K562 (cell line): ENCODE results near the gene ARIH1. TPM values are rescaled to one million over a fixed set of nuclear protein-coding genes. Genes with fewer than 3 reads are reported as not detected.

Experiments
- BCLAF1 ChIP-seq, 2 experiments: fragments of 450-650 bp in 1 of 2; IDR thresholded peaks; 2 replicates each; pipeline ENCODE4 v1.6.1; 2011 to 2017; ENCODE audit warnings: low read depth in 2 of 2, antibody characterized with exemption in 1 of 2, borderline replicate concordance in 1 of 2, low read length in 1 of 2, mild to moderate bottlenecking in 1 of 2, mixed read lengths in 1 of 2; ENCODE audit not compliant: control insufficient read depth in 1 of 2
- CHD1 ChIP-seq: fragments of 200-600 bp; sonication (generic); IDR thresholded peaks from one replicate; pipeline ENCODE4 v1.6.1; 2012; ENCODE audit warnings: mild to moderate bottlenecking, moderate library complexity, low read length, inconsistent platforms
- CSDE1 ChIP-seq, 2 experiments: fragments of 450-650 bp; IDR thresholded peaks; 2 replicates each; pipeline ENCODE4 v1.6.1; 2016; ENCODE audit warnings: mild to moderate bottlenecking in 1 of 2
- DLX4 ChIP-seq: fragments of 250-450 bp; sonication (Bioruptor Pico); IDR thresholded peaks from 2 replicates; pipeline ENCODE4 v1.6.1; 2021; ENCODE audit warnings: mild to moderate bottlenecking
- E2F3 ChIP-seq: fragments of 250-450 bp; sonication (Bioruptor Pico); IDR thresholded peaks from 2 replicates; pipeline ENCODE4 v1.4.0; 2020; ENCODE audit warnings: mild to moderate bottlenecking
- FOXK2 ChIP-seq, 2 experiments: fragments of 450-650 bp; IDR thresholded peaks in 1 of 2; conservative IDR thresholded peaks in 1 of 2; 2 replicates each; pipeline ENCODE4 v1.6.1; 2016; ENCODE audit warnings: low read depth in 2 of 2, mild to moderate bottlenecking in 1 of 2
- FOXM1 ChIP-seq, 2 experiments: fragments of 450-650 bp in 1 of 2; sonication (generic) in 1 of 2; formaldehyde crosslinking in 1 of 2; IDR thresholded peaks; 2 replicates each; pipeline versions ENCODE4 v1.6.1 to v1.9.0; 2017 to 2022; ENCODE audit warnings: low read depth in 2 of 2, mild to moderate bottlenecking in 2 of 2, missing genetic modification reagents in 1 of 2, moderate library complexity in 1 of 2
- HMG20A ChIP-seq: fragments of 450-650 bp; formaldehyde crosslinking; conservative IDR thresholded peaks from 2 replicates; pipeline ENCODE4 v1.4.0; 2020; ENCODE audit warnings: mild to moderate bottlenecking, mixed read lengths
- HNRNPH1 ChIP-seq: fragments of 200-400 bp; formaldehyde crosslinking; optimal IDR thresholded peaks from 2 replicates; pipeline ENCODE3; 2017; ENCODE audit warnings: low read depth, mild to moderate bottlenecking, low read length, moderate library complexity
- IFI16 ChIP-seq: fragments of 250-450 bp; sonication (Bioruptor Pico); IDR thresholded peaks from 2 replicates; pipeline ENCODE4 v2.1.2; 2022; ENCODE audit warnings: mild to moderate bottlenecking, inconsistent platforms
- L3MBTL2 ChIP-seq: fragments of 450-650 bp; IDR thresholded peaks from 2 replicates; pipeline ENCODE4 v1.6.1; 2016; ENCODE audit warnings: mild to moderate bottlenecking, moderate library complexity
- LARP7 ChIP-seq: fragments of 450-650 bp; IDR thresholded peaks from 2 replicates; pipeline ENCODE4 v1.6.1; 2016
- NFIX ChIP-seq: fragments of 250-450 bp; sonication (Bioruptor Pico); IDR thresholded peaks from 2 replicates; pipeline ENCODE4 v1.4.0; 2020; ENCODE audit warnings: low read depth, mild to moderate bottlenecking, moderate library complexity
- PKNOX1 ChIP-seq: fragments of 450-650 bp; IDR thresholded peaks from 2 replicates; pipeline ENCODE4 v1.6.1; 2016
- RCOR1 ChIP-seq, 2 experiments: IDR thresholded peaks; 2 replicates each; pipeline ENCODE4 v1.6.1; 2012; ENCODE audit warnings: low read depth in 2 of 2, low read length in 2 of 2, borderline replicate concordance in 1 of 2, improper control_type of control experiment in 1 of 2
- SUPT5H ChIP-seq: fragments of 450-650 bp; IDR thresholded peaks from 2 replicates; pipeline ENCODE4 v1.6.1; 2016
- TAF9B ChIP-seq: fragments of 450-650 bp; IDR thresholded peaks from 2 replicates; pipeline ENCODE4 v1.6.1; 2018; ENCODE audit warnings: mild to moderate bottlenecking; ENCODE audit not compliant: partially characterized antibody
- TRIM24 ChIP-seq, 2 experiments: fragments of 450-650 bp; IDR thresholded peaks; 2 replicates each; pipeline ENCODE4 v1.6.1; 2016
- VEZF1 ChIP-seq: fragments of 200-800 bp; sonication (Bioruptor generic); IDR thresholded peaks from 2 replicates; pipeline ENCODE4 v1.6.1; 2017; ENCODE audit warnings: missing genetic modification characterization, missing compliant biosample characterization
- ZFP91 ChIP-seq: sonication (generic); formaldehyde crosslinking; IDR thresholded peaks from 2 replicates; pipeline ENCODE4 v1.8.0; 2022; ENCODE audit warnings: mild to moderate bottlenecking, missing genetic modification reagents
- ZNF644 ChIP-seq: fragments of 200-800 bp; sonication (Bioruptor generic); IDR thresholded peaks from 2 replicates; pipeline ENCODE4 v1.6.1; 2016; ENCODE audit warnings: low read depth, missing genetic modification characterization, missing compliant biosample characterization
- polyA plus RNA-seq, 8 experiments: library from polyadenylated mRNA; depleted of rRNA in 4 of 8; stranded (reverse) in 5 of 8; unstranded in 3 of 8; fragments of >200 nt; fragmentation: Nextera tagmentation in 2 of 8; fragmentation: Illumina TruSeq in 1 of 8; extraction: Ambion mirVana in 2 of 8; extraction: Trizol in 1 of 8; gene quantifications; 2 replicates each; pipeline versions ENCODE4 v1.2.1 to v1.2.3, GENCODE V29; 2011 to 2014; ENCODE audit warnings: inconsistent platforms in 1 of 8, missing spikeins in 1 of 8
- total RNA-seq, 7 experiments: library from RNA; depleted of rRNA in 6 of 7; stranded (reverse); fragments of >200 nt in 6 of 7; fragmentation: Illumina TruSeq in 2 of 7; extraction: Trizol in 2 of 7; gene quantifications; 2 replicates each; pipeline versions ENCODE4 v1.2.1 to v1.2.3, GENCODE V29; 2011 to 2021; ENCODE audit warnings: low replicate concordance in 1 of 7

ARIH1 gene
- total and polyA plus RNA-seq, 9 of the 15 experiments (the other 6 are each of a cell fraction or from before 2014, with no cell fraction given) = 17.7 to 125 (median 31.4) TPM

GRCh38 chr15:72474912-72475628 is 940 bp downstream of the ARIH1 start (continued):
- TF ChIP-seq ZFP91 (CRISPR knock-in tag) (no peak), BCLAF1 (IDR thresholded peaks at IDR 0.05; ENCODE audit: borderline replicate concordance in 1 of 2, control insufficient read depth in 1 of 2, low read depth in 2 of 2, low read length in 1 of 2) (no peak), FOXK2 (conservative IDR thresholded peaks at IDR 0.05 in 1 of 2, IDR thresholded peaks at IDR 0.05 in 1 of 2; ENCODE audit: low read depth in 2 of 2) (no peak), FOXM1 (IDR thresholded peaks at IDR 0.05; ENCODE audit: low read depth) (no peak), FOXM1 (CRISPR knock-in tag; IDR thresholded peaks at IDR 0.05; ENCODE audit: low read depth) (no peak), E2F3 (CRISPR knock-in tag) (no peak), NFIX (CRISPR knock-in tag) (no peak), VEZF1 (CRISPR knock-in tag) (peak; percentile 21; the same call in 1 of the 2 replicates), IFI16 (CRISPR knock-in tag) (no peak), HNRNPH1 (no peak), TAF9B (no peak), ZNF644 (tag) (no peak), RCOR1 (IDR thresholded peaks at IDR 0.05; ENCODE audit: borderline replicate concordance in 1 of 2, low read depth in 2 of 2, low read length in 2 of 2) (no peak), LARP7 (no peak), HMG20A (no peak), PKNOX1 (no peak), CSDE1 (IDR thresholded peaks at IDR 0.05) (no peak), L3MBTL2 (peak; percentile 51), CHD1 (peak; percentile 95), DLX4 (no peak), TRIM24 (IDR thresholded peaks at IDR 0.05) (no peak), SUPT5H (peak; percentile 58)
